Activated B cell treated with CpG ODN at 0.5 μM for 24 hours (primary cell): ENCODE measurements around the gene GCC2. TPM values are rescaled to one million over a fixed set of nuclear protein-coding genes. Genes with fewer than 3 reads are reported as not detected.

Source experiments
- ATAC-seq: fragments of 200-7000 bp; cut with Tn5 transposase; one replicate; pipeline ENCODE4 v1.10.0; 2021; ENCODE audit warnings: low read depth, mild to moderate bottlenecking, moderate library complexity
- CTCF ChIA-PET: fragments of 350-600 bp; sonication (Branson Sonifier 250); formaldehyde crosslinking; loops from one replicate; lab custom pipeline; 2021; ENCODE audit warnings: antibody characterized with exemption; lab: Charles Lee
- POLR2A ChIA-PET: fragments of 350-600 bp; sonication (Branson Sonifier 250); formaldehyde crosslinking; loops from one replicate; lab custom pipeline; 2021; ENCODE audit warnings: antibody characterized with exemption; lab: Charles Lee
- DNase-seq: peaks from one replicate; pipeline ENCODE4 v3.0.0; 2022
- H3K27ac Mint-ChIP-seq: one replicate; pipeline ENCODE4 v1.8.0; 2020; ENCODE audit warnings: mixed read lengths
- H3K27me3 Mint-ChIP-seq: one replicate; pipeline ENCODE4 v1.8.0; 2021; ENCODE audit warnings: mixed read lengths
- H3K36me3 Mint-ChIP-seq: one replicate; pipeline ENCODE4 v1.8.0; 2021; ENCODE audit warnings: low read depth, mixed read lengths
- H3K4me1 Mint-ChIP-seq: one replicate; pipeline ENCODE4 v1.8.0; 2021; ENCODE audit warnings: mixed read lengths
- H3K4me3 Mint-ChIP-seq: one replicate; pipeline ENCODE4 v1.8.0; 2020; ENCODE audit warnings: mild to moderate bottlenecking, mixed read lengths
- H3K9me3 Mint-ChIP-seq: one replicate; pipeline ENCODE4 v1.8.0; 2020; ENCODE audit warnings: mixed read lengths
- intact Hi-C: fragments of 100-400 bp; cut with micrococcal nuclease; formaldehyde crosslinking; loops from one replicate; pipeline ENCODE4 v1.15.1; 2024
- total RNA-seq: library from RNA; stranded (reverse); gene quantifications from 2 replicates; pipeline ENCODE4 v1.2.3, GENCODE V29; 2022
- TF ChIP-seq, protein P1 (sequence below): fragments of 200-600 bp; IDR thresholded peaks from one replicate; pipeline ENCODE4 v1.8.0; 2022; ENCODE audit warnings: antibody characterized with exemption, mild to moderate bottlenecking

Gene GCC2
- total RNA-seq, 1 donor from 2014 or later: 53.8 TPM

- ChIA-PET POLR2A (no interaction called here), CTCF (no interaction called here)
- H3K4me3 Mint-ChIP-seq: no peak overlapping the region
- intact Hi-C loops: no loop called here
- ATAC-seq (no peak), DNase-seq (no peak)
- H3K36me3 Mint-ChIP-seq: peaks cover 5% of the 10 kb centered on the region
- peaks cover 21% of the 10 kb centered on the region for H3K4me1 Mint-ChIP-seq
- H3K27me3 Mint-ChIP-seq: no peaks in the 10 kb centered on the region
- no peak overlapping the region for H3K27ac Mint-ChIP-seq
- no peaks in the 10 kb centered on the region for H3K9me3 Mint-ChIP-seq
- TF ChIP-seq, protein P1, sequence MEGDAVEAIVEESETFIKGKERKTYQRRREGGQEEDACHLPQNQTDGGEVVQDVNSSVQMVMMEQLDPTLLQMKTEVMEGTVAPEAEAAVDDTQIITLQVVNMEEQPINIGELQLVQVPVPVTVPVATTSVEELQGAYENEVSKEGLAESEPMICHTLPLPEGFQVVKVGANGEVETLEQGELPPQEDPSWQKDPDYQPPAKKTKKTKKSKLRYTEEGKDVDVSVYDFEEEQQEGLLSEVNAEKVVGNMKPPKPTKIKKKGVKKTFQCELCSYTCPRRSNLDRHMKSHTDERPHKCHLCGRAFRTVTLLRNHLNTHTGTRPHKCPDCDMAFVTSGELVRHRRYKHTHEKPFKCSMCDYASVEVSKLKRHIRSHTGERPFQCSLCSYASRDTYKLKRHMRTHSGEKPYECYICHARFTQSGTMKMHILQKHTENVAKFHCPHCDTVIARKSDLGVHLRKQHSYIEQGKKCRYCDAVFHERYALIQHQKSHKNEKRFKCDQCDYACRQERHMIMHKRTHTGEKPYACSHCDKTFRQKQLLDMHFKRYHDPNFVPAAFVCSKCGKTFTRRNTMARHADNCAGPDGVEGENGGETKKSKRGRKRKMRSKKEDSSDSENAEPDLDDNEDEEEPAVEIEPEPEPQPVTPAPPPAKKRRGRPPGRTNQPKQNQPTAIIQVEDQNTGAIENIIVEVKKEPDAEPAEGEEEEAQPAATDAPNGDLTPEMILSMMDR: no peak
These were observed 87.9 kb downstream of the GCC2 start for GRCh38 chr2:108536911-108537310.

- TF ChIP-seq, protein P1: no peak
- no peak for ATAC-seq
- H3K4me1 Mint-ChIP-seq: peaks cover 19% of the 10 kb centered on the region
- H3K27ac Mint-ChIP-seq: no peak overlapping the region
- intact Hi-C loops: no loop called here
- H3K36me3 Mint-ChIP-seq: peaks cover 5% of the 10 kb centered on the region
- POLR2A ChIA-PET: interaction anchor here (0.9 kb wide), 1 partner anchor 89 kb away, joined by 3 read pairs; the partner anchor contains the start of gene GCC2
- CTCF ChIA-PET: interaction anchor here (1.3 kb wide), 1 partner anchor 46 kb away, joined by 3 read pairs; no protein-coding TSS in a partner anchor
- H3K9me3 Mint-ChIP-seq: no peaks in the 10 kb centered on the region
- no peaks in the 10 kb centered on the region for H3K27me3 Mint-ChIP-seq
- no peak for DNase-seq
- H3K4me3 Mint-ChIP-seq: no peak overlapping the region
These were observed 89.1 kb downstream of the GCC2 start for GRCh38 chr2:108538000-108538625.

- CTCF ChIA-PET: no interaction called here
These were observed 92.4 kb downstream of the GCC2 start for GRCh38 chr2:108541451-108541850.

GRCh38 chr2:108542071-108542470 is 93.1 kb downstream of the GCC2 start:
- TF ChIP-seq, protein P1: no peak
- Mint-ChIP-seq H3K4me1 (no peaks in the 10 kb centered on the region), H3K36me3 (peaks cover 5% of the 10 kb centered on the region), H3K4me3 (no peak overlapping the region), H3K9me3 (no peaks in the 10 kb centered on the region), H3K27me3 (no peaks in the 10 kb centered on the region), H3K27ac (no peak overlapping the region)
- ChIA-PET POLR2A (no interaction called here), CTCF (interaction anchor here (1.4 kb wide), 1 partner anchor 42 kb away, joined by 3 read pairs; no protein-coding TSS in a partner anchor)
- ATAC-seq (no peak), DNase-seq (no peak)
- intact Hi-C loops: no loop called here

More at GRCh38 chr2:108541451-108541850, 92.4 kb downstream of the GCC2 start:
- Mint-ChIP-seq H3K27ac (no peak overlapping the region), H3K36me3 (peaks cover 5% of the 10 kb centered on the region), H3K9me3 (no peaks in the 10 kb centered on the region), H3K27me3 (no peaks in the 10 kb centered on the region), H3K4me3 (no peak overlapping the region), H3K4me1 (no peaks in the 10 kb centered on the region)
- ATAC-seq (no peak), DNase-seq (no peak)
- POLR2A ChIA-PET: no interaction called here
- TF ChIP-seq, protein P1: no peak
- intact Hi-C loops: no loop called here

DNA sequence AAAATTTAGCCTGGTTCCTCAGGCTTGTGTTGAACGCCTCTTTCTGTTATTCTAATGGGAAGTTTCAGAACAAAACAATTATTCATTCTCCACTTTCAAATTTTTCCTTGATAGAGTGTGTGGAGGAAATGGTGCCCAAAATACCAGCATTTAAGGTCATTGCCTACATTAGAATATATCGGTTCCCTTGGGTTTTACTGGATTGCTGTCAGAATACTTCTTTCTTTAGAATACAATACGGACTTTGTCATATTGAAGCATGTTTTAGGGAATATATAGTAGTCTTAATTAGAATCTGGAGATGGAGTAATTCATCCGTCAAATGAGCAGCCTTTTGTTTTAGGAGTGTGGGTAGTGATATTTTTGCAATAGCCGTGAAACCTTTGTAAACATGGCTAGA is 98.6 kb downstream of the GCC2 start:
- no peaks in the 10 kb centered on the region for H3K9me3 Mint-ChIP-seq
- no peak for DNase-seq
- CTCF ChIA-PET: no interaction called here
- H3K27me3 Mint-ChIP-seq: no peaks in the 10 kb centered on the region
- TF ChIP-seq, protein P1: no peak
- no peak for ATAC-seq
- H3K4me1 Mint-ChIP-seq: no peaks in the 10 kb centered on the region
- H3K4me3 Mint-ChIP-seq: no peak overlapping the region
- intact Hi-C loops: no loop called here
- peaks cover 2% of the 10 kb centered on the region for H3K36me3 Mint-ChIP-seq
- POLR2A ChIA-PET: no interaction called here
- H3K27ac Mint-ChIP-seq: no peak overlapping the region
